Amygdala (tissue), 56 donors: ENCODE measurements around the gene CTU2.

ENCODE experiments used
- DNase-seq, 56 donors: peaks; one replicate each; lab custom pipeline; 2025; lab: John Stamatoyannopoulos, UW

Gene CTU2

GRCh38 chr16:88681084-88681680 lies 25.1 kb upstream of the CTU2 start:
- no peak for DNase-seq

DNA sequence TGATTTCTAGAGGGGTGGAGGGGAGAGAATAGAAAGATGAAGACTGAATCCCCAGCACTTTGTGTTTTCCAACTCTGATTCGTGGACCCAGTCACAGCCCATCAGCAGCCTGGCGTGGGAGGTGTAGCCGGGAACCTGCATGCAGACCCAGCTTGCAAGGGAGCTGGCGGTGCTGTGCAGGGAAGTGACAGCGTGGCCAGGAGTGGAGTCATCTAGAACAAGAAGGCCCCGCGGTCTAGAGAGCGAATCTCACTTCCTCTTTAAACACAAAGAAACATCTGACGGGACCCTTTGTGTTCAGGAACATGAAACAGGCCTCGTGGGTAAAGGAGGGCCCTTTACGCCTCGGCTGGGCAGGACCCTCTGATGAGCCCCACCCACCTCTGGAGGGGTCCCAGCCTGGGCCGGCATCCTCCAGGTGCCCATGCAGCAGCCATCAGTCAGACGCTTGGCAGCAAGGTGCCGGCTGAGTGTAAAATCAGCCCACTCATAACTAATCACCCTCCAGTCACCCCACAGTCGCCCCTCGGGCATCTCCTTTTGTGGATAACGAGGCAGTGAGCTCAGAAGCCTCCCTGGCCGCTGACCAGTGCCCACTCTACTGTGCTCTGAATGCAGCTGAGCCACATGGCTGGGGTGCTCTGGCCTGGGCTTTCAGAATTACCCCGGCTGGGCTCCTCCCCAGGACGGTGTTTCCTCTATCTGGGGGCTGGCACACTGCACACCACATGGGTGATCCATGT lies 24.4 kb upstream of the CTU2 start:
- DNase-seq: peak in 39 of 56 donors; percentile 6 to 78 (median 46)

- DNase-seq: no peak
Observed at GRCh38 chr16:88684569-88685155, 21.6 kb upstream of the CTU2 start.

DNA sequence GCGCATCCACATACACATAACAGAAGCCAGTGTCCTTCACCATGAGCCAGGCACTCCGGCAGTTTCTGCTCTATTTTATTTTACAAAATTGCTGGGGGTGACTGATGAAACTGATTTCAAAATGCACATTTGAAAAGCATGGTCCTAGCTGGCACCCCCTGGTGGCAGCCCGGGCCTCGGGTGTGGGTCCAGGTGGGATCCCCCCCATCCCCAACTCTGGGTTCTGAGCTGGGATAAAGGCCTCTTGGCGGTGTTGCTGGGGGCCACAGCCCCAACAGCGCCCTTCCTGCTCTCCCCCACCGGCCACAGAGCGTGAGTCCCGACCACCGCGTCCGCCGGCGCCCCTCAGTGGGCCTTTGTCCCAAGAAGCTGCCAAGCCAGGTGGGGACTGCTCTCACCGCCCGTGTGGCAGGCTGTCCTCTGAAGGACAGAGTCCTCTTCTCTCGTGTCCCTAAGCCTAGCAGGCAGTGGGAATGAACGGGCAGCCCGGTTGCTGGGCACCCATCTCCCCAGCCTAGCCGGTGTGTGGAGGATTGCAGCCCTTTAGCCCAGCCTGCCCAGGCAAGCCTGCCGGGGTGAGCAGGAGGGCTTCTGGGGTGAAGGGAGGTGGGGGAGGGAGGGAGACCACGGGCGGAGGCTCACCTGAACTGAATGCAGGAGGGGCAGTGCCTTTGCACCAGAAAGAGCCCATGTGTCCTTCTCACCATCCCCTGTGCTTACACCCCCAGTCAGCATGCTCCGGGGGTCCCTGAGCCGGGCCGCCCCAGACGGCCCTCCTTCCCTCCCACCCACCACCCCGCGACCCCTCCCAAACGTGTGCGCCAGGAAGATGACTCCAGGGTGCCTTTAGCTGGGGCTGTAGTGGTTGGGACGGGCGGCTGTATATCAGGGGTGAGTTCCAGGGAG lies 20.9 kb upstream of the CTU2 start:
- peak in 2 of 56 donors; percentile 20 to 32 for DNase-seq

GRCh38 chr16:88686062-88686438 lies 20.3 kb upstream of the CTU2 start:
- peak in 1 of 56 donors; percentile 30 for DNase-seq

- peak in 33 of 56 donors; percentile 5 to 74 (median 32) for DNase-seq
Observed at GRCh38 chr16:88686439-88687253, 19.7 kb upstream of the CTU2 start, which contains the start of gene SNAI3. Gene SNAI3, minus strand, starts transcription at chr16:88686507. Its CDS starts 101 bp downstream, at chr16:88686406.

DNA sequence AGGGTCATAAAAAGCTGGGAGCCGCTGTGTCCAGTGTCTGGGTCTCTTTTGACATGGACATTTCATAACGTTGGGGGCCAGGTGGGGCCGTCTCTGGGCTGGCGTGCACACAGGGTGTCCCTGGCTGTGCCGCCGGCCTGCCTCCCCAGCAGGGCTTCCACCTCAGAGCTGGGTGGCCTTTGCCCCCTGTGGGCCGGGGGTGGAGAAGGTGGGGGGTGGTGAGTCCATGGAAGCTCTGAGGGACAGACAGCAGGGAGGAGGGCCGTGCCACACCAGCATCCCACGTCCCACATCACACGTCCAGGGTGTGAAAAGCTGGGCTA lies 19.1 kb upstream of the CTU2 start:
- no peak for DNase-seq

DNA sequence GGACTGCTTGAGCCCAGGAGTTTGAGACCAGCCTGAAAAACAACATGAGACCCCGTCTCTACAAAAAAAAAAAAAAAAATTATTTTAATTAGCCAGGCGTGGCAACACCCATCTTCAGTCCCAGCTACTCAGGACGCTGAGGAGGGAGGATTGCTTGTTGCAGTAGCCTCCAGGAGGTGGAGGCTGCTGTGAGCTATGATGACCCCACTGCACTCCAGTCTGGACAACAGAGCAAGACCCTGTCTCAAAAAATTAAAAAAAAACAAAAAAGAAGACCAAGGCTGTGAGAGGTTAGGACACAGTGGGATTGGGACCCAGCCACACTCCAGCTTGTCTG lies 18.7 kb upstream of the CTU2 start:
- DNase-seq: no peak

DNA sequence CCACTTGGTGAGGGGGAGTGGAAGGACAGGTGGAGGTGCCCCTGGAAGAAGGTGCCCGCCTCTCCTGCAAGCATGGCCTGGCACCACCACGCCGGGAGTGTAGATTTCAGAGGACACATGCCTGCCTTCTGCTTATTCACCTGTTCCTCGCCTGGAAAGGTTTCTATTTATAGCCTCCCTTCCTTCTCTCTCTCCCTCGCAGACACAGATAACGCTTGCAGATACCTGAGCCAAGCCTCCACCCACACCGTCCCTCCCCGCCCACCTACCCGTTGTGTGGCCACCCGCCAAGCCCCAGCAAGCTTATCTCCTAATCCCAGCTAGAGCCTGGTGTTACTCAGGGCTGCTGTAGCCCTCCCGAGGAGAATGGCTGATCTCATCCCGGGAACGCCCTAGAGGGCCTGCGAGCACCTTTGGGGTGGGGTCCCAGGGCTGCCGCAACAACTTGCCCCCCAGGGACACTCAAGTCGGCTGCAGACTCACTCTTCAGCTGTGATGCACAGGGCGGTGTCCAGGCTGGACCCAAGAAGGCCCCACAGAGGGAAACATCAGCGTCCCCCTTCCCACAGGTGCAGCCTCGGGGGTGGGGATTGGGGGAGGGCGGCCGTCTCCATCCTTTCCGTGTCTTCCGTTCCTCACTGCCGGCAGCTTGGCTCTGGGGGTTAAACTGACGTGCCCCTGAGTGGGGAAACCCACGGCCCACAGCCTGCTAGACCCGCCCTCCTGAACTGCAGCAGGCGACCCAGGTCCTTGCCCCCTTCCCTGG lies 18.1 kb upstream of the CTU2 start:
- peak in 5 of 56 donors; percentile 3 to 36 (median 11) for DNase-seq

DNA sequence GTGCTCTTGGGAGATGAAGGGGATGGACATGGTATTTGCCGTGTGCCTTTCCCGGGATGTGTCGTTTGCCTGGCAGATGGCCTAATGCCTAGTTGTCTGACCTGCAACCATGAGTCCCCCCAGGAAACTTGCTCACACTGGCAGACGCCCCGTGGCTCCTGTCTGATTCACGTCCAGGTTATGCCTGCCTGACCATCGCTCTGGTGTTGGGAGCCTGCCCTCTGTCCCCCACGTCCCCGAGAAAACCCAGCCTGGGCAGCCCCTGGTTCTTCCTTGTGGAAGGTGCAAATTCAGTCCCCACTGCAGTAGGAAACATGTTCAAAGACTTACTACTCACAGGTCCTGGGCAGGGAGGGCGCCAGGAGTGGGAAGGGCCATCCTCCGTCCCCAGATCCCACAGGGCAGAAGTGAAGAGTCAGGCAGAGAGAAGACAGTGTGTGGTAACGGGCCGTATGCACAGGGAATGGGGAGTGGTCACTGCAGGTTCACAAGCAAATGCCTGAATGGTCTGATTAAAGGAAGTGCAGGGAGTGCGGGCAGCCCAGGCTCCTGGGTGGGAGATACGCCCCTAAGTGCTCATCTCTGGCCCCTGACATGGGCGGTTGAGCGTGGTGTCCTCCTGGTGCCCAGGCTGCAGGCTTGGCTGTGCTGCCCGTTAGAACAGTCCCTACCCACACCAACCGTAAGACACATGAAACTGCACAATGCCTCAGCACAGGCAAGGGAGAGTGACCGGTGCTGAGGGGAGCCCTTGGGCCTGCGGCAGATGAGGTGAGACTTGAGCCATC lies 15.8 kb upstream of the CTU2 start:
- no peak for DNase-seq

DNA sequence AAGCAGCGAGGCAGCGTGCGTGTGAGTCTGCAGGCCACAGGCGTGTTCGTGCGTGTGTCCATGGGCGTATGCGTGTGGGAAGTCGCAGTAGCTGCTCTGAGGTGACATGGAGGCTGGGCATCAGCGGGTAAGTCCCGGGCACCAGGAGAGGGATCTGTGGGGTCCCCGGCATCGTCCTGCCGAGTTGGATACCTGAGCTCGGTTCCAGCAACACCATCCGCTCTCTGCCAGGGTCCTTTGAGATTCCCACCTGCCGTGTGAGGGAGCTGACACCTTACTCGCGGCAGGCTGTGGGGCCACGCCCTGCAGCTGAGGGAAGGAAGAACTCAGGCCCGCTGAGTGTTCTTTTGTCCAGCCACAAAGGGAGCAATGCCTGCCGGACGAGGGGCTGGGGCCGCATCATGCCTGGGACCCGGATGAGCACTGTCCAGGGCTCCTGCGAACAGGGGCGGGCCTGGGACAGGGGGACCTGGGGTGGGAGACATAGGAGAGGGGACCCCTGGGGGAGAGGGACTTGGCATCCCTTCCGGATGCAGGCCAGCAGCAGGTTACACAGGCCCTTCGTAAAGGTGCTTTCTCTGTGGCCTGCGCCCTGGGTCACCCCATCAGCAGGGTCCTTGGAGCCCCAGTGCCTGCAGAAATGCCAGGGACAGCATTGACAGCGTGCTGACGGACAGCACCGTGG lies 15.0 kb upstream of the CTU2 start:
- DNase-seq: no peak

GRCh38 chr16:88691924-88692560 lies 14.3 kb upstream of the CTU2 start:
- DNase-seq: peak in 13 of 56 donors; percentile 12 to 72 (median 30)

- DNase-seq: no peak
Observed at GRCh38 chr16:88692861-88693260, 13.4 kb upstream of the CTU2 start.

- no peak for DNase-seq
Observed at GRCh38 chr16:88693420-88694177, 12.7 kb upstream of the CTU2 start.

DNA sequence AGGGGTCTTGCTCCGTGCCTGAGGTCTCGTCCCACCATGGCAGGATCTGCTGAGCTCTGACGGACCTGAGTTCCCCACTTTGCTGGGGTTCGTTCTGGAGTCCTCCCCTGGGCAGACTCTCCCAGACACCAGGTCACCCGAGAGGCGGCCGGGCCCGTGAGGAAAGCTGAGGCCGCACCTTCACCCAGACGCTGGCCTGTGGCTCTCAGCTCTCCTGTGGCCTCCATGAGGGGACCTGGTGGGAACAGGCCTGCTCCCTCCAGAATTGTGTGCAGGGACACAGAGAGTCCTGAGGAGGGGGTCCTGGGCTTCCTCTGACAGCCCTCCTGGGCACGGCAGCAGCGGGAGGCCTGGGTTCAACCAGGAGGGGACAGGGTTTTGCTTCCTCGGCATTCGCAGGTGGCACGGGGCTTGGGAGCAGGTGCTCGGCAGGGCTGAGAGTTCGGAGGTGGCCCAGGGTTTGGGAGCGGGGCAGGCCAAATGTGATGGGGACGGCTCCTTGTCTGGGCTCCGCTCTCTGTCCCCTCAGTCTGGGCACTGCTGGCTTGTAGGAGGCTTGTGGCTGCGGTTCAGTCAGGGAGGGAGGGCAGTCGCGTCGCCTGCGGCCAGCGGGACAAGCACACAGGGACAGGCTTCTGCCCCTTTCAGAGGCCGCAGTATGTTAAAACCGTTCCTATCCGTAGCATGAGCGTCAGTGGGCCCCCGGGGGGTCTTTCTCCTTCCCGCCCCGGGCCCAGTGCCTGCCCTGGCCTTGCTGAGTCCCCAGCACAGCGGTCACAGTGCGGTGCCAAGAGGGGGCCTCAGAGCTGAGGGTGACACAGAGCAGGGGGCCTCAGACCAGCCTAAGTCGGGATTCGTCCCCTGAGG lies 11.8 kb upstream of the CTU2 start:
- DNase-seq: no peak

DNA sequence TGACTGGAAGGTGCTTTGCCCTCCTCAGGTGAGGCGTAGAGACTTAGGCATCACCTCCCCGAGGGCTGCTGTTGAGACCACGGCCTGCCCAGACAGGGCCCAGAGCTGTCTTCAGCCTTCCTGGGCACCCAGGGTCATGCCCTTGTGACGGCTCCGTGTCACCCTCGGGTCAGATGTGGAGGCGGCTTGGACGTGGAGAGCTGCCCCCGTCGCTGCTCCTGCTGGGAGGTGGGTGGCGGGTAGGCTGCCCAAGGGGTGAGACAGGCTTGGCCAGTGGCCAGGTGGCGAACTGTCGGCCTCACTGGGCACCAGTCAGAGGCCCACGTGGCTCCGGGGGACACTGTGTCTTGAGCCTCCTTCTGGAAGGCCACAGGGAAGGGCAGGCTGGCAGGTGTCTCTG lies 11.1 kb upstream of the CTU2 start:
- DNase-seq: no peak
